CD4-positive, alpha-beta T cell treated with Interleukin-21 for 1 hour (primary cell): Measurements from ENCODE around the gene SLC51A.
"Not testable (repeated sequence)": the region's sequence is repeated elsewhere in the genome, so short reads cannot be mapped to it uniquely, and the experiment has no call there.

ENCODE experiments used
- DNase-seq: peaks from one replicate; pipeline ENCODE4 v3.0.0-alpha.2; 2020

SLC51A gene

DNA sequence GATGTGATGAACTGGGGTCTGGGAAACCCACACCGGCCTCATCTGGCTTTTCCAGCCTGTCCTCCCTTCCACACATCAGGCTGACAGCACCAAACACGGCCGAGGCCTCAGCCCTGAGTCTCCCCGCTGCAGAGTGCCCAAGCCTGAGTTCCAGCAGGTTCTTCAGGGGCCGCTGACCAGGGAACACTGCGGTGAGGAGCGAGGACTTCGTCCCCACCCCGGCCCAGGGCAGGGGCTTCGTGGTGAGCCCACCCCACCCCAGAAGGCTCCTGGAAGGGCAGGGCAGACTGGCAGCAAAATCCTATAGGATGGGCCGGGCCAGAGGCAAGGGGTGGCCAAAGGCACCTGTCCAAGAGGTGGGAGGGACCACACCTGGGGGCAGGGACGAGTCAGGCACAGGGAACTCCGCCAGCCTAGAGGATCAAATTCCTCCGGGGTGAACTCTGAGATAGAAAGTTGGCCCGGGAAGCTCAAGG is at the start of gene SLC51A:
TSS of gene SLC51A (plus strand) at position 446 of the 476 bp plus-strand sequence. CDS start 179 bp downstream, outside the sequence.
- no peak for DNase-seq

DNA sequence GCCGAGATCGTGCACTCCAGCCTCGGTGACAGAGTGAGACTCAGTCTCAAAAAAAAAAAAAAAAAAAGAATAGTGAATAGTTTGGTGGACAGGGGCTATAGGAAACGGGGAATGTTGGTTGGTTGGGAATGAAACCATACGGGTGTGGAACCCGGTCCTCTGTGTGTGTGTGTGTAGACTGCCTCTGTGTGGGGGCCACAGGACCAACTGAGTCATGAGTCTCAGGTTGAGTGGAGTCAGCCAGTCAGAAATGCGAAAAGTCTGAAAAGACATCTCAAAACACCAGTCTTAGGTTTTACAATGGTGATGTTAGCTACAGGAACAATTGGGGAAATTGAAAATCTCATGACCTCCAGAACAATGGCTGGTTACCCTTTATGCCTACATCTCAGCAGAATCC is 49.6 kb upstream of the SLC51A start:
- DNase-seq = no peak

DNA sequence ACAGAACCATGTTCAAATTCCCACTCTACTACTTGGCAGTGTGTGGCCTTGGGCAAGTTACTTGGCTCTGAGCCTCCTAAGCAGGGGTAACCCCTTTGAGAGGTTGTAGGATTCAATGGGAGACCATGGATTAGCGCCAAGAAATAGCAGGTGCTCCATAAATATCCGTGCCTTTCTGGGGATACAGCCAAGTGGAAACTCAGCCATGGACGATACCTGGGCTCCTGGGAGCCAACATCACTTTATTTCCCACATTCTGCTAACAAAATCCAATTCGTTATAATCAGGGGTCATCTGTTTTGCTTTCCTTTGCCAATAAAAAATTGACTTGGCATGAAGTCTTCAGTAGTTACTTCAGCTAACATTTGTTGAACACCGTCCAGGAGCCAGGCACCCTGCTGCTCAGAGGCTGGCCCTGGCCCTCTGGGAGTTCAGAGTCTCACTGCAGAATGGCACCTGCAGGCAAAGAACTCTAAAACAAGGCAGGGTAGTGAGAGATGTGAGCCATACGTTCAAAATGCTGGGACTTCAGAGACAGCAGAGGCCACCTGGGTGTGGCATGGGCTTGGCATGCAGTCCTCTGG is 47.4 kb upstream of the SLC51A start:
- DNase-seq = no peak

DNA sequence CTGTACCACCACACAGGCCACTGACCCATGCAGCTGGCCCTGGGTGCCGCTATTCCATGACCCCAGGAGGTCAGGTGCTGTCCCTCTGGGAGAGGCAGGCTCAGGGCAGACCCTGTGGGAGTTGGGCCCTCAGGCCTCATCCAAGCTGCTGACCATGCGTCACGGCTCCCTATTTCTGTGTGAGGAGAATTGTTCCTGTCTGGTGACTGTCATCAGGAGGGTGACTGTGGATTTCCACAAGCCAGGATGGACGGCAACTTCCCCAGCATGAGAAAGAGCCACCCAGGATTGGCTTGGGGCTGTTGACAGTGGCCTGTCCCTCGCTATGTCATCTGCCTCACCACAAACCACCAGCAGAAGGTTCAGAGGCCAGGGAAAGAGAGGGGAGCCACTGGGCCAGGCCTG is 46.5 kb upstream of the SLC51A start:
- no peak for DNase-seq

DNA sequence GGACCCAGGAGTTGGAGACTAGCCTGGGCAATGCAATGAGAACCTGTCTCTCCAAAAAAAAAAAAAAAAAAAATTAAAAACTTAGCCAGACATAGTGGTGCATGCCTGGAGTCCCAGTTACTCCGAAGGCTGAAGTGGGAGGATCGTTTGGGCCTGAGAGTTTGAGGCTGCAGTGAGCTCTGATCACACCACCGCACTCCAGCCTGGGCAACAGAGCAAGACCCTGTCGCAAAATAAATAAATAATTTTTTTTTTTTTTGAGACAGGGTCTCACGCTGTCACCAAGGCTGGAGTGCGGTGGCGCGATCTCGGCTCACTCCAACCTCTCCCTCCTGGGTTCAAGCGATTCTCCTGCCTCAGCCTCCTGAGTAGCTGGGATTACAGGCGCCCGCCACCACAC is 46.0 kb upstream of the SLC51A start:
- DNase-seq = not testable (repeated sequence)

DNA sequence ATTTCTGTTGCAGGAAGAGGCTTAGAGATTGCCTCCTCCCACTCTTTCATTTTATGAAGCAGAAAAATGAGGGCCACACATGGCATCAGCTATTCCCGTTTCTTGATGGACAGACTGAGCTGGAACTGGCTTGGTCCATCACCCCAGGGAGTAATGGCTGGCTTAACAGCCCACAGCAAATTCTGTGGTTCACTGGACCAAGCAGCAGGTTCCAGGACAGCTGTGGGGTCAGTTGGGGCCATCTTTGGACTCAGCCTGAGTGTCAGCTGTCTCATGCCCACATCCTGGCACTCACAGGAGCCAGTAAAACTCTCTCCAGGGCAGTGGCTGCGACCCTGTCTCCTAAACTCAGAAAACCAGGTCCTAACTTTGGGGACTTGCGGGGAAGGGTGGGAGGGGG is 41.7 kb upstream of the SLC51A start:
- DNase-seq = no peak

DNA sequence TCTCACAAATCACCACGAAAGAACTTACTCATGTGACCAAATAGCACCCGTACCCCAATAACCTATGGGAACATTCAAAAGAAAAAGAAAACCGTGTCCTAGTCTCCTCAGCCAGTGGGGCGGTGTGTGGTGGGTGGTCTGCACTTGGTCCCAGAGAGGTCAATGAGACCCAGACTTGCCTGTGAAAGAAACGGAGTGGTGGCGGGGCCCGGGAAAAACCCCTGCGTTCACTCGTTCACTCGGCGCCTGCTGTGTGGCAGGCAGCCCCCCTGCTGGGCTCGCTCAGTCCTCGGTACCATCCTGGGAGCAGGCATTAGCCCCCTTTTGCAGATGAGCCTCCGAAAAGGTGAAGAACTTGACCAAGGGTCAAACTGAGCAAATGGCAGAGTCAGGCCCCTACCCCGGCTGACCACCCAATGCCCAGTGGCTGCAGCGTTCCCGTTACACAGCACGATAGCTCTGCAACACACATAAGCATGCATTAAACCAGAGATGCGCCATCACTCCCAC is 41.2 kb upstream of the SLC51A start:
- DNase-seq = no peak

DNA sequence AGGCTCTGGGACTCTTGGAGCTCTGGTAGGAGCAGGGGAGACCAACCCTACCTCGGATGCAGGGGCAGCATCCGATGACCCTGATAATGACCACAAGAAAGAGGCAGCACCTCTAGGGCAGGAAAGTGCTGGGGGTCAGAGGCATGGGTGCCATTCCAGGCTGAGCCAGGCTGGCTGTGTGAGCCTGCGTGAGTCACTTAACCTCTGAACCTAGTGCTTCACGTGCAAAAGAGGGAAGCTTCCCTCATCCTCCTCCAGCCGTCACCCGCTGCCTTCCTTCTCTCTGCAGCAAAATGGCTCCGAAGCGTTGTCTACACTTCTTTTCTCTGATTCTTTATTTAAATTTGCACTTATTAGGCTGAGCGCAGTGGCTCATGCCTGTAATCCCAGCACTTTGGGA is 40.6 kb upstream of the SLC51A start:
- DNase-seq = no peak

DNA sequence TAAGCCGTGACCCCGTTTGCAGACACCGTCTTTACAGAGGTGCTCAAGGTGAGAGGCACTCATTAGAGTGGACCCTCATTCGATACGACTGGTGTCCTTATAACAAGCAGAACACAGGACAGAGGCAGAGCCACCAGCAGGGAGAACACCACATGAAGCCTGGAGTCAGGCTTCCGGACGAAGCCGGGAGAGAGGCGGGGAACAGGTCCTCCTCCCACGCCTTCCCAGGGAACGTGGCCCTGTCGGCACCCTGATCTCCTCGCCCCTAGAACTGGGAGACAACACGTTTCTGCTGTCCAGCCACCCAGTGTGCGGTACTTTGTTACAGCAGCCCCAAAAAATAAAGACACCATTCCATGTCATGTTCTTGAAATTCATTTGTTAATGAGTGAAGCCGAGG is 38.8 kb upstream of the SLC51A start:
- no peak for DNase-seq

DNA sequence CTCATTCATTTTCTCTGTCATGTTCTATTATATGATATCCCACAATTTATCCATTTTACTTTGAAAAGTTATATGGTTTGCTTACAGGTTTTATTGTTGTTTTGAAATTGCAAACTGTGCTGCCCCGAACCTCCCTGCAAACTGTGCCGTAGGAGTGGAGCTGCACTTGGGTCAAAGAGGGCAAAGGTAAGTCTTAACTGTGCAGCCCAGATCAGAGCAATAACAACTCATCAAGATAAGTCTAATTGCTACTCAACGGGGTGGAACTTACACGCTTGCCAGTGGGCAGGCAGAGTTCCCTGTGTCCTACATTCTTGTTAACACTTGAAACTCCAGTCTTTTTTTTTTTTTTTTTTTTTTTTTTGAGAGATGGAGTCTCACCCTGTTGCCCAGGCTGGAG is 38.4 kb upstream of the SLC51A start:
- no peak for DNase-seq

DNA sequence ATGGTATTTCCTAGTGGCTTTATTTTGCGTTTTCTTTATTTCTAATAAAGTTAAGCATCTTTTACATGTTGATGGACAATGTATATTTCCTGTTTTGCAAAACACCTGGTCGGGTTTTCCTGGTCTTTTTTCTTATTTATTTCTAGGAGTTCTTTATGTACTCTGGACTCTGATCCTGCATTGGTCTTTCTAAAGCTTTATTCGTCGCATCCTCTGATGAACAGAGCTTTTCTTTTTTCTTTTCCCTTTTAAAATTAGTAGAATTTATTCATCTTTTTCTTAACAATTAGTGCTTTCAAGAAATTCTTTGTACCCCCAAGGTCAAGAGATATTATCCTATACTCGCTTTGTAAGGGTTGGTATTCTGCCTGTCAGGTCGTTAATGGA is 37.3 kb upstream of the SLC51A start:
- no peak for DNase-seq

DNA sequence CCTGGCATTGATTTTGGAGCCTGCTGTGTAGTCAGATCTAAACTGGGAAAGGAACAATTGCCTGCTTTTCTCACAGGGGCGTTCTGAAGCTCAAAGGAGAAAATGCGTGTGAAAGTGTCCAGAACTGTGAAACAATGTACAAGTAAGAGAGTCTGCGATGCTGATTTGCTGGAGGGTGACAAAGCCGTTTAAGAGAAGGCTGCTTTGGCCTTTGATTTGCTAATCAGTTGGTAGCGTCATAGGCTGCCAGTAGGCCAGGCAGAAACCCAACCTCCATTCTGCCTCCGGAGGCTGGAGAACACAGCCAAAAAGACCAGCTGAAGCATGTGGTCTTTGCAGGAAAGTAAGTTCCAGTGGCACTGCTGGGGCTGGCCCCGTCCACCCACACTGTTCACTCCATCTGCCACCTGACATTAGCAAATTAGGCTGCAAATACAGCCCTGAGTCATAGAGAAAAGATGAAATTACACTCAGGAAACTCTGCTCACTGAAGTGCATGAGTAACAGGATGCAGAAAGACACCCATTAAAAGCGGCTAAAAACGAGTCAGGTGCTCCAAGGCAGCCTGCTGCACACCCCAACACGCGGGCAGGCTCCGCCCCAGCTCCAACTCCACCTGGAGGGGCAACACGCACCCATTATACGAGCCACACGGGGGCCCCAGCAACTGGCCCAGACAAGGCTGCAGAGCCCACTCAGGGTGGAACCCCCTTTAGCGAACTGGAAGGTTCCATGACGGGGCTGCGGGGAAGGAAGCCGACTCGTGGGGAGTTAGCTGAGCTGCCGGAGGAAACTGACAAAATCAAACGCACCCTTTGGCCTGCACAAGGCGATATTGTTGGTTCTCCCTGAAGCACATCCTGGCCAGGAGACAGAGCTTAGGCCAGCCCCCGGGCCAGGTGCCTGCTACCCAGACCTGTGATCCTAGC is 36.7 kb upstream of the SLC51A start:
- DNase-seq = peak; percentile 89

DNA sequence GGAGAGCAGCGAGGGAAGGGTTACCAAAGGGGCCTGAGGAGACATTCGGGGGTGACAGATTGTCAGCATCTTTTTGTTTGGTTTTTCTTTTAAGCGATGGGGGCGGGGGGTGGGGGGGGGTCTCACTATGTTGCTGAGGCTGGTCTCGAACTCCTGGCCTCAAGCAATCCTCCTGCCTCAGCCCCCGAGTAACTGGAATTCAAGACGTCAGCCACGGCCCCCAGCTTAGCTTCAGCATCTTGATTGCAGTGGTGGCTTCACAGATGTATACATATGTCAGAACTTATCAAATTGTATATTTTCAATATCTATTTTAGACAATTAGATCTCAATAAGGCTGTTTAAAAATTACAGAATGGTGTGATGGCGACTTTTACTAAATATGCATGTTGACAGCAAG is 36.0 kb upstream of the SLC51A start:
- no peak for DNase-seq

DNA sequence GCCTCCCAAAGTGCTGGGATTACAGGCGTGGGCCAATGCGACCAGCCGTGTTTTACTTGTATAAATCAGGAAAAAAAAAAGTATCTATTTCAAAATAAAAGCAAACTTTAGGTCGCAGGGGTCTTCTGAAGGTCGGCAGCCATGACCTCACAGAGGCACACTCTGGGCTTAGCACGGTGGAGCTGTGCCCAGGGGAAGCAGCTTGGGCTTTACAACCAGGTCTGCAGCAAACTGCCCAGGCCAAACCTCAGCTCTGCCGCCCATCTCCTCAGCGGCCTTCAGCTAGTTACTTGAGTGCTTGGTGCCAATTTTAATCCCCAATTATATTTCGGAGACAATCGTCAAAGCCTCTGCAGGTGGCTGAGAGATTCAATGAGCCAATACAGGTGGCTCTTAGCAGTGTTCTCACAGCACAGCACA is 35.2 kb upstream of the SLC51A start:
- no peak for DNase-seq

DNA sequence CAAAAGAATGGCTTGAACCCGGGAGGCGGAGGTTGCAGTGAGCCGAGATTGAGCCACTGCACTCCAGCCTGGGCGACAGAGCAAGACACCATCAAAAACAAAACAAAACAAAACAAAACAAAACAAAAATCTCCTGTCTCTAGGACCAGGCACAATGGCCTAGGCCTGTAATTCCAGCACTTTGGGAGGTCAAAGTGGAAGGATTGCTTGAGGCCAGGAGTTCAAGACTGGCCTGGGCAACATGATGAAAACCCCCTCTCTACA is 32.2 kb upstream of the SLC51A start:
- not testable (repeated sequence) for DNase-seq

DNA sequence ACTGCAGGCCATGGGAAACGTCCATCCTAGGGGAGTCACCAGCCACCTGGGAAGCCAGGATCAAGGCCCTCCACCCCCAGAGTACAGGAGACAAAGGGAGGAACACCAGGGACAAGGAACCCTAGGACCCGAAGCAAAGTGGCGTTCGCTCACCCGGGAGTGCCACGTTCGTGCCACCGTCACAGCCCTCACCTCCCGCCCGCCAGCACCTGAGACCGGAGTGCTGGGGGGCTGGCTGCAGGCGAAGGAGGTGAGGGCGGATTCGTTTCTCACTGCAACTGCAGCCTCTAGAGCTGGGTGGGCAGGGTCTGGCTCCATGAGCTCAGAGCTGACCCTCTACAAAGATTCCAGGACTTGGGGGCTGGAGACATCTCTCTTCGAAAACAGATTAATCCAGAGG is 31.5 kb upstream of the SLC51A start:
- no peak for DNase-seq

DNA sequence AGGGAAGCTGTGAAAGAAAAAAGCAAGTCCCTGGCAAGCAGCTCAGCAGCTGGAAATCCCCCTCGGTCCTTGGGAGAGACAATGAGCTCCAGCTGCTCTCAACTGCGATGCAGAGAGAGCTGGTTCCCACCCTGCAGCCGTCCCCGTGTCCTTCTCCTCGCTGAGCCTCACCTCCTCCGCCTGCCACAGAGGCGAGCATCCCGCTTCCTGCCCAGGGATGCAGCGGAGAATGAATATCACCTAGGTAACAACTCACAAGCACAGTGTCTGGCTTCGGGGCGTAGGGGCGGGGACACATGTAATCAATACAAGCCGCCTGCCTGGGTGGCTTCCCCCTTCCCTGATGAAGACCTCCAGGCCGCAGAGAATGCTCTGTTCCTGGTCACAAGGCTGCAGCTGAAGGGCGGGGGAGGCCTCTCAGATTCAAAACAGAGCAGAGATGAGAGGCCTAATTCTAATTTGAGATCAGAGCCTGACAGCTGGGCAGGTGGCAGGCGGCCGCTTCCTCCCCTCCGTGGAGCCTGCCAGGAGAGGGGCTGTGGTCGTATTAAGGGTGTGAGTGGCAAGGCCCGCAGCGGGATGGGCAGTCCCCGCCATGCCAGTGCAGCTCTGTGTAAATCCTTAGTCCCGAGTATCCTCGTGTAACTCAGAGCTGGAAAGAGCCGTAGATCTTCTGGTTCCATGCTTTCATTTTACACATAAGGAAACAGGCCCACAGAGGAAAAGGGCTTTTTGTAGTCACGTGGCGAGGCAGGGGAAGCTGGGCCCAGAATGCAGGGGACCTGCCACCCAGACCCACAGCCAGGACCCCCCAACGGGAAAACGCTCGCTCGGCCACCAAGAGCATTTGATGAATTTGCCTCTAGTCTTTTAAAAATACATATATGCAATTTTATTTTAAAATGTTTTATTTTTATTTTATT is 29.4 kb upstream of the SLC51A start:
- DNase-seq = peak; percentile 39

DNA sequence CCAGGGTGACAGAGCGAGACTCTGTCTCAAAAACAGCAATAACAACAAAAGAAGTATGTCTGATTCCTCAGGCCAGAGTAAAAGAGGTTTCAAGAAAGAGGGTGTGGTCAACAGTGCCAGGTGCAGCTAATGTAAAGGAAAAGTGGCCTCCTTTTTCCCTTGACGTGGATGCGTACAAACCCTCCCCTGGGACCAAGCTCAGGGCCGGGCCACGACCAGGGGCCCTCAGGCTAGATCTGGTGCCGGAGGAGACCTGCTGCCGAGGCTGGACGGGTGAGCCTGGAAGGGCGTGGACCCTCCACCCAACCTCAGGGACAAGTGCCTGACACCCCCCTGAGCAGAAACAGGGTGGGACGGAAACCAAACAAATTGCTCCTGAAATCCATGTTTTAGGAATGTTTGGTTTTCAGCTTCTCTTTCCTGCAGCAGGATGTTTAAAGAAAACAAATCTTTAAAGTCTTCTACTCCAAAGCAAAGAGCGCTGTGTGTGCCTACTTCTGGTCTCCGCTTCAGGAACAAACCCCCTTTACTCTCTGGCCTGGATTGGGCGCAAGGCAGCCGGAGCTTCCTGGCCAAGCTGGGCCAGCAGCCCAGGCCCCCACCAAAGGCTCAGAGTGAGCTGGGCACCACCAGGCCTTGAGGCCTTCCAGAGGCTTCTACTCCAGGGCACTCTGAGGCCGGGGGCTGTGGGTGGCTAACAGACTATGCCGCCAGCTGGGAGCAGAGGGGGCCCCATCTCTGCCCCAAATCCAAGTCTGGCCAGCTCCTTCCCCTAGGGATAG is 26.6 kb upstream of the SLC51A start:
- no peak for DNase-seq

DNA sequence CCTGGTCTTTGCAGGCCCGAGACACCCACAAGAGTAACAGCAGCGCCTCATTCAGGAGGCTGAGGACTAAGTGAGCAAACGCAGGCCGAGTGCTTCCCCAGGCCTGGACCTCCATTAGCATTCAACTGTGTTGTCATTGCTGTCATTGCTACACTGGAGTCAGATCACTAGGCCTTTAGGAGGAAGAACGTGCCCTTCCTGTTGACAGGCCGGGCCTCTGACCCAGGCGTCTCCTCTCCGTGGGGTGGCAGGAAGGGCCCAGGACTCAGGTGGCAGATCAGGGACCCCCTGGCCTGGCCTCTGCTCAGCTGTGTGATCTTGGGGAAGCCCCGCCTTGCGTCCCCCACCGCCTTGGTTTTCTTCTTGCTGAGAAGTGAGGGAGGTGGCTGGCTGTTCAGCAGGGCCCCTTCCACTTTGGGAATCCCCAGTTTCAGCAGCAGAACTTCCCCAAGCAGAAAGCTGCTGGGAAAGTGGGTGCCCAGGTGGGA is 24.3 kb upstream of the SLC51A start:
- peak; percentile 82 for DNase-seq

DNA sequence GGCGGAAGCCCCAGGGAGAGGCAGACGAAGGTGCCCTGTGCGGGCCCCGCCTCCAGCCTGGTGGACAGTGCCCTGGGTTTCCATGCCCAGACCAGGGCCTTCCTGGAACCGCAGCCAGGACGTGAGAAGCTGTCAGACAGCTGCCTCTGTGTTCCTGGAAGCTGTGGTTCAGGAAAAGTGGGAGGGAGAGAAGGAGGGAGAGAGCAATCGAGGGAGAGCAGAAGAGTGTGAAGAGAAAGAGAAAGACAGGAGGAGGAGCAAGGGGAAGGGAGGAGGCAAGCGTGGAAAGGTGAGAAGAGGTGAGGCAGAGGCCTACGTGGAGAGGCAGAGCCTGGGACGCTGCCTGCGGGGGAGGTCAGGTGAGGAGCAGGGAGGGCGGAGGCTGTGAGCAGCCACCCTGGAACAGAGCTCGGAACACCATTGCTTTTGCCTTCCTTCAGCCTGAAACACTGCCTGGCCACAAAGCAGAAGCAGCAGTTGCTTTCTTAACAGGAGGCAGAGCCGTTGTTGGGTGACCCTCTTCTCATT is 23.7 kb upstream of the SLC51A start:
- no peak for DNase-seq

DNA sequence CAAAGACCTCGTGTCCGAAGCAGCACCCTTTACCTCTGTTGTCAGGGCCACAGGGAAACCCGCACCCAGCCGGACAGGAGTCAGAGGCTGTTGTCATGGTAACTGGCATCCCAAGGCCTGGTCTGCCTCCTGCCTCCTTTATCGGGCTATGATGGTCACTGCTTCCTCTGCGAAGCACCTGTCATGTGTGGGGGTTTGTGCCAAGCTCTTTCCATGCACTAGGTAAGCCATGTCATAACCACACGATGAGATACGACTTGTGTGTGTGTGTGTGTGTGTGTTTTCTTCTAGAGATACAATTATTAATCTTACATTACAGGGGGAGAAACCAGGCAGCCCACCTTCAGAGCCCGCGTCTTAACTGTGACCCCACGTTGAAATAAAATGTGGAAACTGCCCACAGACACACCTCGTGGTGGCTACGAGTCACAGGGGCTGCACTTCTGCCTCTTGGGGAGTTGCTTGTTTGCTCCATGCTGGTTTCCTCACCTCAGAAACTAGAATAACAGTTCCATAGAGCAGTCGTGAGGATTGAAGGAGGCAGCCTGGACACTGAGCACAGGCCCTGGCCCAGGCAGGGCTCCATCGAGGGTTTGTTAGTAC is 23.1 kb upstream of the SLC51A start:
- no peak for DNase-seq
